ENCODE measurements around the gene PHYKPL. TPM values are rescaled to one million over a fixed set of nuclear protein-coding genes. Genes with fewer than 3 reads are reported as not detected.

PHYKPL gene
- total and polyA plus RNA-seq, 4 donors, result 24.1 to 78.0 (median 51.3) TPM

- no peaks in the 10 kb centered on the region for H3K9me3 ChIP-seq (ENCODE audit: control insufficient read depth, insufficient read depth, low read length)
- no peaks in the 10 kb centered on the region for H3K36me3 ChIP-seq (ENCODE audit: control insufficient read depth, insufficient read depth, low read length)
- H3K4me3 ChIP-seq (ENCODE audit: low read depth, low read length), result no peak overlapping the region
- 82% methylated on average over 7 of the region's 9 CpGs for WGBS (ENCODE audit: insufficient coverage)
- peaks cover 9% of the 10 kb centered on the region for H3K4me1 ChIP-seq (ENCODE audit: control insufficient read depth, insufficient read depth, low read length)
- H3K27ac ChIP-seq (ENCODE audit: low read depth, low read length), result no peak overlapping the region
- DNase-seq (ENCODE audit: low read depth in 4 of 6, low spot score in 6 of 6), result no peak
- peaks cover 9% of the 10 kb centered on the region for H3K27me3 ChIP-seq (ENCODE audit: control insufficient read depth, insufficient read depth, low read length)
Observed at GRCh38 chr5:178162481-178162880, 70.1 kb downstream of the PHYKPL start.

GRCh38 chr5:178160176-178160575 lies 72.4 kb downstream of the PHYKPL start:
- H3K36me3 ChIP-seq (ENCODE audit: control insufficient read depth, insufficient read depth, low read length), result no peaks in the 10 kb centered on the region
- peaks cover 9% of the 10 kb centered on the region for H3K4me1 ChIP-seq (ENCODE audit: control insufficient read depth, insufficient read depth, low read length)
- no peak overlapping the region for H3K4me3 ChIP-seq (ENCODE audit: low read depth, low read length)
- no peak for DNase-seq (ENCODE audit: low read depth in 4 of 6, low spot score in 6 of 6)
- H3K9me3 ChIP-seq (ENCODE audit: control insufficient read depth, insufficient read depth, low read length), result no peaks in the 10 kb centered on the region
- 84% methylated on average over 3 of the region's 5 CpGs for WGBS (ENCODE audit: insufficient coverage)
- H3K27me3 ChIP-seq (ENCODE audit: control insufficient read depth, insufficient read depth, low read length), result peaks cover 2% of the 10 kb centered on the region
- no peak overlapping the region for H3K27ac ChIP-seq (ENCODE audit: low read depth, low read length)

Other genes with a start within 250 kb of the PHYKPL start
- gene PROP1, start 236.6 kb downstream of the PHYKPL start, total RNA-seq, result not detected
- not detected for gene PROP1, start 236.6 kb downstream of the PHYKPL start, polyA plus RNA-seq (ENCODE audit: insufficient read length in 2 of 2)
- gene N4BP3, start 119.3 kb downstream of the PHYKPL start, total RNA-seq, result 1 to 10 TPM; 5.5 to 6.1 TPM
- 10 to 100 TPM; 10.3 to 11.3 TPM for gene N4BP3, start 119.3 kb downstream of the PHYKPL start, polyA plus RNA-seq (ENCODE audit: insufficient read length in 2 of 2)
- gene RMND5B, start 101.8 kb downstream of the PHYKPL start, total RNA-seq, result 10 to 100 TPM; 17.7 to 27.7 TPM
- 10 to 100 TPM; 38.6 to 43.8 TPM for gene RMND5B, start 101.8 kb downstream of the PHYKPL start, polyA plus RNA-seq (ENCODE audit: insufficient read length in 2 of 2)
- gene NHP2, start 78.9 kb downstream of the PHYKPL start, total RNA-seq, result 100 to 1,000 TPM in 1 of 2 donors, 10 to 100 TPM in 1; 58.5 to 112 TPM
- gene NHP2, start 78.9 kb downstream of the PHYKPL start, polyA plus RNA-seq (ENCODE audit: insufficient read length in 2 of 2), result 100 to 1,000 TPM; 155 TPM
- gene GMCL2, start 45.4 kb downstream of the PHYKPL start, total RNA-seq, result not detected
- gene GMCL2, start 45.4 kb downstream of the PHYKPL start, polyA plus RNA-seq (ENCODE audit: insufficient read length in 2 of 2), result under 1 TPM in 1 of 2 donors, not detected in 1; 0.10 TPM
- 10 to 100 TPM; 30.8 to 49.0 TPM for gene HNRNPAB, start 28.3 kb downstream of the PHYKPL start, total RNA-seq
- 100 to 1,000 TPM; 123 to 128 TPM for gene HNRNPAB, start 28.3 kb downstream of the PHYKPL start, polyA plus RNA-seq (ENCODE audit: insufficient read length in 2 of 2)

Data from spinal cord (tissue), 10 donors.